H1 (cell line): ENCODE measurements around the gene ZNF423. TPM values are rescaled to one million over a fixed set of nuclear protein-coding genes. Genes with fewer than 3 reads are reported as not detected.

Experiments
- BACH1 ChIP-seq: IDR thresholded peaks from 2 replicates; pipeline ENCODE4 v1.6.1; 2012; ENCODE audit warnings: low read length, improper control_type of control experiment
- CHD2 ChIP-seq: IDR thresholded peaks from 2 replicates; pipeline ENCODE4 v1.6.1; 2012; ENCODE audit warnings: low read length, improper control_type of control experiment
- PHF8 ChIP-seq: fragments of 200-600 bp; sonication (generic); conservative IDR thresholded peaks from 2 replicates; pipeline ENCODE4 v1.7.1; 2012; ENCODE audit warnings: low read depth, mild to moderate bottlenecking, inconsistent platforms, low read length, moderate library complexity
- SAP30 ChIP-seq: fragments of 300-600 bp; sonication (generic); IDR thresholded peaks from 2 replicates; pipeline ENCODE4 v1.7.1; 2012; ENCODE audit warnings: low read length, moderate library complexity, mild to moderate bottlenecking, inconsistent platforms; ENCODE audit not compliant: insufficient read depth, insufficient replicate concordance
- SIN3A ChIP-seq, 2 experiments: IDR thresholded peaks in 1 of 2; conservative IDR thresholded peaks in 1 of 2; 2 replicates each; pipeline ENCODE4 v1.6.1; 2011 to 2012; ENCODE audit warnings: low read length in 2 of 2, improper control_type of control experiment in 1 of 2, low read depth in 1 of 2, mild to moderate bottlenecking in 1 of 2
- USF2 ChIP-seq: IDR thresholded peaks from 2 replicates; pipeline ENCODE4 v1.6.1; 2011; ENCODE audit warnings: low read length, improper control_type of control experiment
- YY1 ChIP-seq: IDR thresholded peaks from 2 replicates; pipeline ENCODE4 v1.6.1; 2011; ENCODE audit warnings: low read depth, mild to moderate bottlenecking, low read length
- polyA plus RNA-seq, 7 experiments: library from polyadenylated mRNA; depleted of rRNA in 3 of 7; stranded (reverse) in 5 of 7; unstranded in 2 of 7; fragments of >200 nt in 5 of 7; fragments of 200-250 nt in 2 of 7; gene quantifications; 1 replicate in 5 of 7; 2 replicates in 1 of 7; 4 replicates in 1 of 7; pipeline versions ENCODE4 v1.2.1 to v1.2.3, GENCODE V29; 2011 to 2013; ENCODE audit warnings: missing spikeins in 2 of 7, mixed read lengths in 2 of 7
- total RNA-seq: library from RNA; stranded (reverse); fragmentation: NEBNext Ultra II Directional; extraction: Animal tissue kit (Norgen Biotek cat#: 25700); gene quantifications from 2 replicates; pipeline ENCODE4 v1.2.1, GENCODE V29; 2021

ZNF423 gene
- total and polyA plus RNA-seq, 2 of the 8 experiments (the other 6 are each of a cell fraction or from before 2014, with no cell fraction given): 38.2 to 52.3 TPM

DNA sequence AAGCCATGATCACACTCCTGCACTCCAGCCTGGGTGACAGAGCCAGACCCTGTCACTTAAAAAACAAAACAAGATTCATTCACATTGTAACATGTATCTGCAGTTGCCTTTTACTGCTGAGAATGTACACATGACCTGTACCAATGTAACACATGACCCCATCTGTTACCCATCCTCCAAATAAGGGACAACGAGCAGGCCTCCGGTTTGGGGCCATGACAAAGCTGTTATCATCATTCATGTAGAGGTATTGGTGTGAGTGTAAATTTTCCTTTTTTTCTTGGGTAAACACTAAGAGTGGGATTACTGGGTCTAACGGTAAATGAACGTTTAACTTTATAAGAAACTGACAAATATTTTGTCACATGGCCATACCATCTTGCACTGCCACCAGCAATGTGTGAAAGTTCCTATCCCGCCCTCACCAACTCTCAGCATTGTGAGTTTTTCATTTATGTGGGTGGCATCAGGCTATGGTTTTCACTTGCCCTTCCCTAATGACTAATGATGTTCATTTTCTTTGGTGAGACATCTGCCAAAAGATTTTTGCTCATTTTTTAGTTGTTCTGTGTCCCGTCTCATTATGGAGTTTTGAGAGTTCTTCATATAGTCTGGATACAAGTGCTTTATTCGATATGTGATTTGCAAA lies 336.8 kb downstream of the ZNF423 start (continued):
- TF ChIP-seq SIN3A (conservative IDR thresholded peaks at IDR 0.05 in 1 of 2, IDR thresholded peaks at IDR 0.05 in 1 of 2; ENCODE audit: low read depth in 1 of 2, low read length in 2 of 2) (no peak), BACH1 (no peak), YY1 (no peak), CHD2 (no peak), USF2 (no peak), PHF8 (no peak), SAP30 (no peak)
